K562 (cell line): ENCODE results near the gene AOC1. TPM values are rescaled to one million over a fixed set of nuclear protein-coding genes. Genes with fewer than 3 reads are reported as not detected.

Source experiments
- ADNP ChIP-seq: fragments of 200-800 bp; sonication (Bioruptor generic); IDR thresholded peaks from 2 replicates; pipeline ENCODE4 v1.6.1; 2016; ENCODE audit warnings: missing genetic modification characterization, missing compliant biosample characterization
- ARID2 ChIP-seq: fragments of 450-650 bp; IDR thresholded peaks from 2 replicates; pipeline ENCODE4 v1.6.1; 2017; ENCODE audit warnings: antibody characterized with exemption, mild to moderate bottlenecking
- ARNT ChIP-seq, 2 experiments: fragments of 450-650 bp; IDR thresholded peaks; 2 replicates each; pipeline ENCODE4 v1.6.1; 2016; ENCODE audit warnings: mild to moderate bottlenecking in 1 of 2
- CBX2 ChIP-seq: fragments of 200-600 bp; sonication (generic); IDR thresholded peaks from one replicate; pipeline ENCODE4 v1.6.1; 2012; ENCODE audit warnings: mild to moderate bottlenecking, low read length, inconsistent platforms; ENCODE audit not compliant: insufficient read depth, poor library complexity, severe bottlenecking
- CCAR2 ChIP-seq: fragments of 200-400 bp; formaldehyde crosslinking; IDR thresholded peaks from 2 replicates; pipeline ENCODE4 v1.6.1; 2017; ENCODE audit warnings: mild to moderate bottlenecking, low read depth, low read length
- CTBP1 ChIP-seq: fragments of 450-650 bp; IDR thresholded peaks from 2 replicates; pipeline ENCODE4 v1.6.1; 2016; ENCODE audit warnings: borderline replicate concordance
- DEAF1 ChIP-seq: fragments of 450-650 bp; formaldehyde crosslinking; IDR thresholded peaks from 2 replicates; pipeline ENCODE4 v1.4.0; 2020; ENCODE audit warnings: mild to moderate bottlenecking, moderate library complexity
- FOXJ2 ChIP-seq: fragments of 200-800 bp; sonication (Bioruptor generic); IDR thresholded peaks from 2 replicates; pipeline ENCODE4 v1.6.1; 2016; ENCODE audit warnings: missing genetic modification characterization, missing compliant biosample characterization
- FOXK2 ChIP-seq, 2 experiments: fragments of 450-650 bp; IDR thresholded peaks in 1 of 2; conservative IDR thresholded peaks in 1 of 2; 2 replicates each; pipeline ENCODE4 v1.6.1; 2016; ENCODE audit warnings: low read depth in 2 of 2, mild to moderate bottlenecking in 1 of 2
- FOXP4 ChIP-seq: sonication (generic); formaldehyde crosslinking; IDR thresholded peaks from 2 replicates; pipeline ENCODE4 v1.8.0; 2022; ENCODE audit warnings: mild to moderate bottlenecking, missing genetic modification reagents, borderline replicate concordance
- HMGN3 ChIP-seq: IDR thresholded peaks from 2 replicates; pipeline ENCODE4 v1.6.1; 2011; ENCODE audit warnings: borderline replicate concordance, low read depth, mild to moderate bottlenecking, mixed read lengths, low read length; ENCODE audit not compliant: insufficient read length; ENCODE audit errors: extremely low read depth
- HOXB6 ChIP-seq: fragments of 250-450 bp; sonication (Bioruptor Pico); IDR thresholded peaks from 2 replicates; pipeline ENCODE4 v1.5.1; 2022; ENCODE audit warnings: mild to moderate bottlenecking, borderline replicate concordance
- IRF2 ChIP-seq: sonication (generic); formaldehyde crosslinking; IDR thresholded peaks from 2 replicates; pipeline ENCODE4 v1.8.1; 2022; ENCODE audit warnings: mild to moderate bottlenecking, missing genetic modification reagents
- KDM2B ChIP-seq: fragments of 250-450 bp; sonication (Bioruptor Pico); IDR thresholded peaks from 2 replicates; pipeline ENCODE4 v1.8.0; 2021; ENCODE audit warnings: mild to moderate bottlenecking, moderate library complexity
- MEIS2 ChIP-seq: fragments of 450-650 bp; IDR thresholded peaks from 2 replicates; pipeline ENCODE4 v1.6.1; 2014; ENCODE audit warnings: mild to moderate bottlenecking; ENCODE audit not compliant: partially characterized antibody
- NFE2 ChIP-seq: IDR thresholded peaks from 2 replicates; pipeline ENCODE4 v1.6.1; 2014; ENCODE audit warnings: antibody characterized with exemption, low read depth
- SAFB2 ChIP-seq: fragments of 200-400 bp; formaldehyde crosslinking; IDR thresholded peaks from 2 replicates; pipeline ENCODE4 v1.6.1; 2018; ENCODE audit warnings: borderline replicate concordance, low read length, low read depth, moderate library complexity; ENCODE audit not compliant: severe bottlenecking
- SIN3A ChIP-seq, 2 experiments: fragments of 150-350 bp in 1 of 2; IDR thresholded peaks; 2 replicates each; pipeline ENCODE4 v1.6.1; 2011 to 2016; ENCODE audit warnings: borderline replicate concordance in 2 of 2, low read depth in 2 of 2, low read length in 2 of 2, mild to moderate bottlenecking in 2 of 2, moderate library complexity in 2 of 2; ENCODE audit not compliant: control insufficient read depth in 1 of 2
- SMARCE1 ChIP-seq: fragments of 450-650 bp; IDR thresholded peaks from 2 replicates; pipeline ENCODE4 v1.7.1; 2016; ENCODE audit warnings: mild to moderate bottlenecking
- TEAD4 ChIP-seq, 2 experiments: sonication (generic) in 1 of 2; formaldehyde crosslinking in 1 of 2; IDR thresholded peaks; 2 replicates each; pipeline versions ENCODE4 v1.6.1 to v1.8.0; 2012 to 2022; ENCODE audit warnings: borderline replicate concordance in 1 of 2, inconsistent platforms in 1 of 2, low read length in 1 of 2, mild to moderate bottlenecking in 1 of 2, missing genetic modification reagents in 1 of 2
- XRCC5 ChIP-seq: fragments of 200-400 bp; formaldehyde crosslinking; IDR thresholded peaks from 2 replicates; pipeline ENCODE4 v1.6.1; 2017; ENCODE audit warnings: low read depth, mild to moderate bottlenecking, low read length
- ZC3H4 ChIP-seq: sonication (generic); formaldehyde crosslinking; IDR thresholded peaks from 2 replicates; pipeline ENCODE4 v1.9.0; 2021; ENCODE audit warnings: missing genetic modification reagents, borderline replicate concordance
- ZNF253 ChIP-seq: fragments of 250-450 bp; sonication (Bioruptor Pico); conservative IDR thresholded peaks from 2 replicates; pipeline ENCODE4 v1.6.1; 2021; ENCODE audit warnings: mild to moderate bottlenecking
- ZNF311 ChIP-seq: fragments of 250-450 bp; sonication (Bioruptor Pico); IDR thresholded peaks from 2 replicates; pipeline ENCODE4 v1.4.0; 2020; ENCODE audit warnings: mild to moderate bottlenecking, moderate library complexity
- polyA plus RNA-seq, 8 experiments: library from polyadenylated mRNA; depleted of rRNA in 4 of 8; stranded (reverse) in 5 of 8; unstranded in 3 of 8; fragments of >200 nt; fragmentation: Nextera tagmentation in 2 of 8; fragmentation: Illumina TruSeq in 1 of 8; extraction: Ambion mirVana in 2 of 8; extraction: Trizol in 1 of 8; gene quantifications; 2 replicates each; pipeline versions ENCODE4 v1.2.1 to v1.2.3, GENCODE V29; 2011 to 2014; ENCODE audit warnings: inconsistent platforms in 1 of 8, missing spikeins in 1 of 8
- total RNA-seq, 7 experiments: library from RNA; depleted of rRNA in 6 of 7; stranded (reverse); fragments of >200 nt in 6 of 7; fragmentation: Illumina TruSeq in 2 of 7; extraction: Trizol in 2 of 7; gene quantifications; 2 replicates each; pipeline versions ENCODE4 v1.2.1 to v1.2.3, GENCODE V29; 2011 to 2021; ENCODE audit warnings: low replicate concordance in 1 of 7

Gene AOC1
- total and polyA plus RNA-seq, 9 of the 15 experiments (the other 6 are each of a cell fraction or from before 2014, with no cell fraction given): not detected

GRCh38 chr7:150898475-150899011 lies 46.2 kb downstream of the AOC1 start (continued):
- TF ChIP-seq CBX2 (no peak), HOXB6 (CRISPR knock-in tag) (peak; percentile 40; the same call in 1 of the 2 replicates), XRCC5 (peak; percentile 93), KDM2B (CRISPR knock-in tag) (peak; percentile 77; the same call in 1 of the 2 replicates), SIN3A (IDR thresholded peaks at IDR 0.05; ENCODE audit: borderline replicate concordance in 2 of 2, control insufficient read depth in 1 of 2, low read depth in 2 of 2, low read length in 2 of 2) (no peak), ARID2 (peak; percentile 96), ZNF311 (CRISPR knock-in tag) (no peak), CCAR2 (0 out of 2 replicates have a peak, but pooled peaks have one; percentile 49), SAFB2 (no peak), FOXJ2 (tag) (0 out of 2 replicates have a peak, but pooled peaks have one; percentile 8), FOXP4 (no peak), IRF2 (CRISPR knock-in tag) (no peak), HMGN3 (peak; percentile 59), NFE2 (no peak), ARNT (IDR thresholded peaks at IDR 0.05) (peak in 1 of 2 experiments; percentile 17; a peak in 1 of 4 replicates), MEIS2 (no peak), ADNP (tag) (no peak), CTBP1 (peak; percentile 71; the same call in 1 of the 2 replicates), SMARCE1 (no peak), ZNF253 (CRISPR knock-in tag) (no peak), DEAF1 (CRISPR knock-in tag) (peak; percentile 97), TEAD4 (IDR thresholded peaks at IDR 0.05; ENCODE audit: low read length) (peak; percentile 66), TEAD4 (CRISPR knock-in tag; IDR thresholded peaks at IDR 0.05; ENCODE audit: borderline replicate concordance) (no peak), ZC3H4 (no peak), FOXK2 (conservative IDR thresholded peaks at IDR 0.05 in 1 of 2, IDR thresholded peaks at IDR 0.05 in 1 of 2; ENCODE audit: low read depth in 2 of 2) (no peak)
